Measurements from ENCODE around the gene PPFIA1.

Gene PPFIA1

GRCh38 chr11:70404244-70404643 lies 133.8 kb downstream of the PPFIA1 start:
- H4K20me1 ChIP-seq (ENCODE audit: low read depth, low read length) = no peaks in the 10 kb centered on the region
- no peak overlapping the region for H3K4me2 ChIP-seq (ENCODE audit: low read depth, low read length, poor library complexity, severe bottlenecking)
- no peaks in the 10 kb centered on the region for H3K79me2 ChIP-seq (ENCODE audit: insufficient read depth, low read length)

DNA sequence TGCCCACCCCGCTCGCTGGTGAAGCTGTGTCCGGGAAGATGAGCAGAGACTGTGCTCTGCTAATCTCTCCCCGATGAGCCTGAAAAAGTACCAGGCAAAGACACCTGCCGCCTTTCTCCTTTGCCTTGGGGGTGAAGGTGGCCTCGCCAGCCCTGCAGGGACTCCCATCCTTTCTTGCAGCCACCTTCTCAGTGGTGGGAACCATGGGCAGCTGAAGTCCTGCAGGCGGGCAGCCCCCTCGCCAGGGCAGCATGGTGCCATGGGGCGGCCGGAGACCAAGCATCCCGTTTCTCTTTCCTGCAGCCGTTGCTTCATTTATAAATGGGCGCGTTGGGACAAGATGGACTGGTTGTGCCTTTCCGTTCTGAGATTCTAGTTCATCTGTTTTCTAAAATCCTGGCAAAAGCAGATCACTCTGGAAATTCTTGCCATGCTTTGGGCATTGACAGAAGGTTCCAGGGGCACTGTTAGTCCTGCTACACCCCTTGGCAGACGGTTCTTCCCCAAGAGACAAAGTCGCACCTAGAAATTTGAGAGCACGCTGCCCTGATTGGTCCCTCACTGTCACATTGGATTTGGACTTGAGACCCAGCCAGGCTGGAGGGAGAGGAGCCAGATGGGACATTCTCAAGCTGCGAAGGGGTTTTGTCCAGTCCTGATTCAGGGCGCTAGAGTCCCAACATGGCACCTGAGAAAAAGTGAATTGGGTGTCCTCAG lies 135.3 kb downstream of the PPFIA1 start:
- Histone ChIP-seq H3K27ac (ENCODE audit: low read depth, low read length) (no peak overlapping the region), H3K79me2 (ENCODE audit: insufficient read depth, low read length) (no peaks in the 10 kb centered on the region)

More at GRCh38 chr11:70404244-70404643, 133.8 kb downstream of the PPFIA1 start:
- Histone ChIP-seq H3F3A (ENCODE audit: insufficient read depth) (peaks cover 17% of the 10 kb centered on the region), H3K27me3 (ENCODE audit: low read length) (no peaks in the 10 kb centered on the region), H3K36me3 (ENCODE audit: low read length) (no peaks in the 10 kb centered on the region; the same call in 1 of the 2 replicates), H3K9ac (ENCODE audit: low read length) (no peak overlapping the region), H2AFZ (ENCODE audit: low read depth, low read length, severe bottlenecking) (no peak overlapping the region), H3K9me2 (replicated peaks; ENCODE audit: insufficient read depth, low read length) (no peaks in the 10 kb centered on the region), H3K27ac (ENCODE audit: low read depth, low read length) (no peak overlapping the region), H3K9me3 (ENCODE audit: insufficient read depth, low read length) (no peaks in the 10 kb centered on the region; the same call in 1 of the 2 replicates), H3K4me3 (ENCODE audit: insufficient read depth, low read length, poor library complexity, severe bottlenecking) (no peak overlapping the region)
- TF ChIP-seq EZH2phosphoT487 (conservative IDR thresholded peaks at IDR 0.05; ENCODE audit: low read length) (no peak), CTCF (IDR thresholded peaks at IDR 0.05; ENCODE audit: insufficient read depth, low read length, poor library complexity, severe bottlenecking) (no peak)

DNA sequence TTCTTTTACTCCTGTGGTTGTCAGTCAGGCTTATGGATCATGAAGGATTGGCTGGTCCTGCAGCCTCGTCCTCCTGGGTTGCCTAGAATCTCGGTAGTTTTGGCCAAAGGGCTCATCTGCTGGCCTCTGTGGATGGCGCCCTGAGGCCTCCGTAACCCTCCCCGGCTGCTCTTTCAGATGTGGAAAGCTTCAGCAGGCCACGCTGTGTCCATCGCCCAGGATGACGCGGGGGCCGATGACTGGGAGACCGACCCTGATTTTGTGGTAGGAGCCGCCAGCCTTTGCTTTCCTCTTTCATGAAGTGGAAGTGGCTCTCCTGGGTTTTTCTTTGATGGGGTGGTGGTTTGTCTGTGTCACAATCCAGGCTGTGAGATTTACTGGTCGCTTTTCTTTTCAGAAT lies 136.6 kb downstream of the PPFIA1 start:
- Histone ChIP-seq H3K4me3 (ENCODE audit: insufficient read depth, low read length, poor library complexity, severe bottlenecking) (no peak overlapping the region), H3K9me3 (ENCODE audit: insufficient read depth, low read length) (no peaks in the 10 kb centered on the region), H3K9ac (ENCODE audit: low read length) (no peak overlapping the region), H3K79me2 (ENCODE audit: insufficient read depth, low read length) (no peaks in the 10 kb centered on the region), H3K36me3 (ENCODE audit: low read length) (no peaks in the 10 kb centered on the region), H2AFZ (ENCODE audit: low read depth, low read length, severe bottlenecking) (no peak overlapping the region), H3K27me3 (ENCODE audit: low read length) (no peaks in the 10 kb centered on the region), H3F3A (ENCODE audit: insufficient read depth) (0 out of 2 replicates have a peak, but pooled peaks cover 3% of the 10 kb centered on the region), H3K9me2 (replicated peaks; ENCODE audit: insufficient read depth, low read length) (no peaks in the 10 kb centered on the region), H3K27ac (ENCODE audit: low read depth, low read length) (no peak overlapping the region), H4K20me1 (ENCODE audit: low read depth, low read length) (no peaks in the 10 kb centered on the region), H3K4me2 (ENCODE audit: low read depth, low read length, poor library complexity, severe bottlenecking) (no peak overlapping the region)
- no peak for TF ChIP-seq CTCF (IDR thresholded peaks at IDR 0.05; ENCODE audit: insufficient read depth, low read length, poor library complexity, severe bottlenecking)
- no peak for TF ChIP-seq EZH2phosphoT487 (conservative IDR thresholded peaks at IDR 0.05; ENCODE audit: low read length)

More for the DNA sequence above, 135.3 kb downstream of the PPFIA1 start:
- Histone ChIP-seq H3F3A (ENCODE audit: insufficient read depth) (0 out of 2 replicates have a peak, but pooled peaks cover 3% of the 10 kb centered on the region), H3K4me2 (ENCODE audit: low read depth, low read length, poor library complexity, severe bottlenecking) (no peak overlapping the region), H3K9me2 (replicated peaks; ENCODE audit: insufficient read depth, low read length) (no peaks in the 10 kb centered on the region), H2AFZ (ENCODE audit: low read depth, low read length, severe bottlenecking) (no peak overlapping the region), H3K4me3 (ENCODE audit: insufficient read depth, low read length, poor library complexity, severe bottlenecking) (no peak overlapping the region), H4K20me1 (ENCODE audit: low read depth, low read length) (no peaks in the 10 kb centered on the region), H3K36me3 (ENCODE audit: low read length) (no peaks in the 10 kb centered on the region; the same call in 1 of the 2 replicates), H3K27me3 (ENCODE audit: low read length) (no peaks in the 10 kb centered on the region), H3K9me3 (ENCODE audit: insufficient read depth, low read length) (no peaks in the 10 kb centered on the region; the same call in 1 of the 2 replicates), H3K9ac (ENCODE audit: low read length) (no peak overlapping the region)
- TF ChIP-seq EZH2phosphoT487 (conservative IDR thresholded peaks at IDR 0.05; ENCODE audit: low read length) = no peak
- TF ChIP-seq CTCF (IDR thresholded peaks at IDR 0.05; ENCODE audit: insufficient read depth, low read length, poor library complexity, severe bottlenecking) = no peak
